Subcutaneous adipose tissue (tissue), 4 donors: ENCODE data around the gene MYO16. TPM values are rescaled to one million over a fixed set of nuclear protein-coding genes. Genes with fewer than 3 reads are reported as not detected.

Experiments used
- CTCF ChIP-seq: fragments of 450-650 bp; IDR thresholded peaks from one replicate; pipeline ENCODE4 v1.5.1; 2016; ENCODE audit warnings: low read depth, mild to moderate bottlenecking, control low read depth, antibody characterized with exemption, moderate library complexity
- total RNA-seq, 4 donors: library from RNA; depleted of rRNA; stranded (reverse); fragments of >200 nt; gene quantifications; one replicate each; pipeline ENCODE4 v1.1.0, GENCODE V29; 2016

MYO16 gene
- total RNA-seq, 4 donors from 2014 or later, result 0.44 to 1.1 (median 0.58) TPM

- TF ChIP-seq CTCF, result no peak
Measured at GRCh38 chr13:108609353-108609752, 20.1 kb upstream of the MYO16 start.

- TF ChIP-seq CTCF, result no peak
Measured at GRCh38 chr13:108610507-108610906, 18.9 kb upstream of the MYO16 start.

GRCh38 chr13:108615241-108615640 lies 14.2 kb upstream of the MYO16 start:
- no peak for TF ChIP-seq CTCF

GRCh38 chr13:108618233-108618632 lies 11.2 kb upstream of the MYO16 start:
- no peak for TF ChIP-seq CTCF

- TF ChIP-seq CTCF, result no peak
Measured at GRCh38 chr13:108621462-108621861, 7.9 kb upstream of the MYO16 start.

GRCh38 chr13:108624108-108624507 lies 5.3 kb upstream of the MYO16 start:
- TF ChIP-seq CTCF, result no peak

GRCh38 chr13:108624979-108625378 lies 4.4 kb upstream of the MYO16 start:
- TF ChIP-seq CTCF, result no peak
